Neural cell (in vitro differentiated cells): Measurements from ENCODE around the gene SLC7A14. TPM values are rescaled to one million over a fixed set of nuclear protein-coding genes. Genes with fewer than 3 reads are reported as not detected.
A peak's percentile ranks its signal among the peaks of the same experiment; 100 is the strongest.

ENCODE experiments used
- H2AFZ ChIP-seq: fragments of 200-600, 300-800 bp; sonication (generic), shearing (Covaris generic); 2 replicates; pipeline ENCODE4 v1.6.0; 2014; ENCODE audit warnings: low read depth, mild to moderate bottlenecking, antibody characterized with exemption, low read length, moderate library complexity
- H3F3A ChIP-seq: fragments of 200-600 bp; shearing (Covaris generic); 2 replicates; pipeline ENCODE4 v1.6.1; 2016; ENCODE audit warnings: mild to moderate bottlenecking, moderate library complexity, mixed read lengths, antibody characterized with exemption, low read length; ENCODE audit not compliant: insufficient read depth, poor library complexity, severe bottlenecking
- H3K27ac ChIP-seq: fragments of 200-600, 300-800 bp; sonication (generic), shearing (Covaris generic); 2 replicates; pipeline ENCODE4 v1.5.1; 2014; ENCODE audit warnings: mild to moderate bottlenecking, low read length, moderate library complexity
- H3K27me3 ChIP-seq: fragments of 300-800, 200-600 bp; sonication (generic), shearing (Covaris generic); 2 replicates; pipeline ENCODE4 v1.6.0; 2014; ENCODE audit warnings: mild to moderate bottlenecking, low read depth, low read length, moderate library complexity; ENCODE audit not compliant: insufficient read depth
- H3K36me3 ChIP-seq: fragments of 300-800, 200-600 bp; sonication (generic), shearing (Covaris generic); 2 replicates; pipeline ENCODE4 v1.5.1; 2014; ENCODE audit warnings: mild to moderate bottlenecking, antibody characterized with exemption, low read length, moderate library complexity; ENCODE audit not compliant: insufficient read depth
- H3K4me2 ChIP-seq: fragments of 300-800, 200-600 bp; sonication (generic), shearing (Covaris generic); 2 replicates; pipeline ENCODE4 v1.6.0; 2014; ENCODE audit warnings: mild to moderate bottlenecking, low read length
- H3K4me3 ChIP-seq: fragments of 300-800, 200-600 bp; sonication (generic), shearing (Covaris generic); 2 replicates; pipeline ENCODE4 v1.5.1; 2014; ENCODE audit warnings: mild to moderate bottlenecking, low read length, moderate library complexity
- H3K79me2 ChIP-seq: fragments of 200-600 bp; shearing (Covaris generic); replicated peaks from 2 replicates; pipeline ENCODE4 v1.6.0; 2014; ENCODE audit warnings: mild to moderate bottlenecking, low read length, moderate library complexity; ENCODE audit not compliant: insufficient read depth
- H3K9ac ChIP-seq: fragments of 300-800, 200-600 bp; sonication (generic), shearing (Covaris generic); 2 replicates; pipeline ENCODE4 v1.6.1; 2016; ENCODE audit warnings: mild to moderate bottlenecking, low read length, mixed read lengths
- H3K9me2 ChIP-seq: fragments of 200-600 bp; shearing (Covaris generic); 2 replicates; pipeline ENCODE4 v1.6.1; 2016; ENCODE audit warnings: mild to moderate bottlenecking, low read length, mixed read lengths; ENCODE audit not compliant: insufficient read depth
- H3K9me3 ChIP-seq: fragments of 200-600, 300-800 bp; sonication (generic), shearing (Covaris generic); 2 replicates; pipeline ENCODE4 v1.6.1; 2016; ENCODE audit warnings: mild to moderate bottlenecking, mixed run types, low read length, moderate library complexity, mixed read lengths
- H4K20me1 ChIP-seq: fragments of 200-600 bp; shearing (Covaris generic); 2 replicates; pipeline ENCODE4 v1.6.1; 2016; ENCODE audit warnings: mild to moderate bottlenecking, mixed run types; ENCODE audit not compliant: insufficient read depth
- EP300 ChIP-seq: fragments of 450-650 bp; conservative IDR thresholded peaks from 2 replicates; pipeline ENCODE4 v1.6.1; 2014; ENCODE audit warnings: antibody characterized with exemption, mild to moderate bottlenecking, moderate library complexity; ENCODE audit not compliant: poor library complexity, severe bottlenecking
- EZH2 ChIP-seq: fragments of 200-600, 300-800 bp; shearing (Covaris generic), sonication (generic); IDR thresholded peaks from 2 replicates; pipeline ENCODE4 v1.6.1; 2014; ENCODE audit warnings: antibody characterized with exemption, low read length, borderline replicate concordance, mild to moderate bottlenecking; ENCODE audit not compliant: insufficient read depth, poor library complexity, severe bottlenecking
- MXI1 ChIP-seq: fragments of 450-650 bp; conservative IDR thresholded peaks from 2 replicates; pipeline ENCODE4 v1.6.1; 2014; ENCODE audit warnings: antibody characterized with exemption, mild to moderate bottlenecking; ENCODE audit not compliant: poor library complexity, severe bottlenecking
- POLR2AphosphoS5 ChIP-seq: IDR thresholded peaks from 2 replicates; pipeline ENCODE4 v1.6.1; 2012
- RAD21 ChIP-seq: fragments of 450-650 bp; conservative IDR thresholded peaks from 2 replicates; pipeline ENCODE4 v1.6.1; 2014; ENCODE audit warnings: antibody characterized with exemption, mild to moderate bottlenecking, moderate library complexity
- REST ChIP-seq: IDR thresholded peaks from 2 replicates; pipeline ENCODE4 v1.6.1; 2012; ENCODE audit warnings: borderline replicate concordance
- SMC3 ChIP-seq: fragments of 450-650 bp; conservative IDR thresholded peaks from 2 replicates; pipeline ENCODE4 v1.6.1; 2014; ENCODE audit warnings: antibody characterized with exemption, mild to moderate bottlenecking, moderate library complexity; ENCODE audit not compliant: poor library complexity
- TAF1 ChIP-seq: IDR thresholded peaks from 2 replicates; pipeline ENCODE4 v1.6.1; 2012; ENCODE audit warnings: low read depth
- polyA plus RNA-seq: library from polyadenylated mRNA; depleted of rRNA; stranded (reverse); fragments of >200 nt; gene quantifications from 2 replicates; pipeline ENCODE4 v1.2.3, GENCODE V29; 2014
- TF ChIP-seq, protein P1 (sequence below): fragments of 450-650 bp; IDR thresholded peaks from 2 replicates; pipeline ENCODE4 v1.5.1; 2014; ENCODE audit warnings: antibody characterized with exemption, mild to moderate bottlenecking, moderate library complexity; ENCODE audit not compliant: poor library complexity, severe bottlenecking

SLC7A14 gene
- polyA plus RNA-seq, 1 donor from 2014 or later: 5.1 TPM

- TF ChIP-seq REST: no peak
- TF ChIP-seq EZH2: no peak
- TF ChIP-seq TAF1: no peak
- TF ChIP-seq RAD21: no peak
- Histone ChIP-seq H3K27me3 (peaks cover 42% of the 10 kb centered on the region), H2AFZ (no peak overlapping the region), H3K4me3 (no peak overlapping the region), H3K9me3 (no peaks in the 10 kb centered on the region), H3K79me2 (no peaks in the 10 kb centered on the region), H3K36me3 (no peaks in the 10 kb centered on the region), H3K9me2 (no peaks in the 10 kb centered on the region), H4K20me1 (no peaks in the 10 kb centered on the region), H3K27ac (no peak overlapping the region), H3K9ac (no peak overlapping the region), H3F3A (no peaks in the 10 kb centered on the region), H3K4me2 (no peak overlapping the region)
Measured at GRCh38 chr3:170421111-170421641, 164.7 kb downstream of the SLC7A14 start.

DNA sequence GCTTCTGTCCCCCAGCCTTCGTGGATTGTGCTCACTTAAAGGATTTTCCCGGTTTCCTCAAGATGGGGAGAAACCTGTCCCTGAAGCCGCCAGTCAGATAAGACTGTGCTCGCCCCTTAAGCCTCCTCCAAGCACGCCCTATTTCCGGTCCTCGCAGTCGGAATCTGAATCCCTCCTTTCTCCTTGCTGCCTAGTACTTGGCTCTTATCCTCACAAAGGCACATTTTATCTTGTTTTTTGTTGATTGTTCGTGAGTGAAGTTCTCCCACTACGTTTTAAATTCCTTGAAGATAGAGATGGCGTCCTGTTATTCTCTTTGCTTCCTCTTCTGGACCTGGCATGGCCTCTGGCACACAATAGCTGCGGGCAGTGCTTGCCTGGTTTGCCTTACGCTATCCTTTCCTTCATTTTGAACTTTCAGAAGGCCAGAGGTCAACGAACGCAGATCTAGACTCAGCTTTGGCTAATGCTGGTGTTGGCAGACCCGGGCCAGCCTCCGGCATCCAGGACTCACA is 165.5 kb downstream of the SLC7A14 start:
- TF ChIP-seq TAF1: no peak
- H3K9me2 ChIP-seq: no peaks in the 10 kb centered on the region
- H3K79me2 ChIP-seq: no peaks in the 10 kb centered on the region
- H4K20me1 ChIP-seq: no peaks in the 10 kb centered on the region
- no peaks in the 10 kb centered on the region for H3F3A ChIP-seq
- no peak overlapping the region for H3K4me2 ChIP-seq
- no peak overlapping the region for H3K4me3 ChIP-seq
- no peak overlapping the region for H2AFZ ChIP-seq
- H3K9me3 ChIP-seq: no peaks in the 10 kb centered on the region
- peaks cover 42% of the 10 kb centered on the region for H3K27me3 ChIP-seq
- H3K9ac ChIP-seq: no peak overlapping the region
- no peaks in the 10 kb centered on the region for H3K36me3 ChIP-seq
- no peak overlapping the region for H3K27ac ChIP-seq

GRCh38 chr3:170419557-170420087 is 166.3 kb downstream of the SLC7A14 start:
- Histone ChIP-seq H3K4me3 (peak overlapping the region; percentile 62), H3K9me3 (no peaks in the 10 kb centered on the region), H3K36me3 (no peaks in the 10 kb centered on the region), H3F3A (no peaks in the 10 kb centered on the region), H2AFZ (no peak overlapping the region), H3K9me2 (no peaks in the 10 kb centered on the region), H3K27ac (no peak overlapping the region), H3K9ac (no peak overlapping the region), H4K20me1 (no peaks in the 10 kb centered on the region), H3K27me3 (peaks cover 42% of the 10 kb centered on the region), H3K4me2 (no peak overlapping the region), H3K79me2 (no peaks in the 10 kb centered on the region)
- TF ChIP-seq, protein P1, sequence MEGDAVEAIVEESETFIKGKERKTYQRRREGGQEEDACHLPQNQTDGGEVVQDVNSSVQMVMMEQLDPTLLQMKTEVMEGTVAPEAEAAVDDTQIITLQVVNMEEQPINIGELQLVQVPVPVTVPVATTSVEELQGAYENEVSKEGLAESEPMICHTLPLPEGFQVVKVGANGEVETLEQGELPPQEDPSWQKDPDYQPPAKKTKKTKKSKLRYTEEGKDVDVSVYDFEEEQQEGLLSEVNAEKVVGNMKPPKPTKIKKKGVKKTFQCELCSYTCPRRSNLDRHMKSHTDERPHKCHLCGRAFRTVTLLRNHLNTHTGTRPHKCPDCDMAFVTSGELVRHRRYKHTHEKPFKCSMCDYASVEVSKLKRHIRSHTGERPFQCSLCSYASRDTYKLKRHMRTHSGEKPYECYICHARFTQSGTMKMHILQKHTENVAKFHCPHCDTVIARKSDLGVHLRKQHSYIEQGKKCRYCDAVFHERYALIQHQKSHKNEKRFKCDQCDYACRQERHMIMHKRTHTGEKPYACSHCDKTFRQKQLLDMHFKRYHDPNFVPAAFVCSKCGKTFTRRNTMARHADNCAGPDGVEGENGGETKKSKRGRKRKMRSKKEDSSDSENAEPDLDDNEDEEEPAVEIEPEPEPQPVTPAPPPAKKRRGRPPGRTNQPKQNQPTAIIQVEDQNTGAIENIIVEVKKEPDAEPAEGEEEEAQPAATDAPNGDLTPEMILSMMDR: no peak
- TF ChIP-seq POLR2AphosphoS5 (no peak), EZH2 (no peak), TAF1 (no peak), SMC3 (no peak), RAD21 (no peak), EP300 (no peak), REST (no peak), MXI1 (no peak)
